ENCODE data around the gene CARD18. TPM values are rescaled to one million over a fixed set of nuclear protein-coding genes. Genes with fewer than 3 reads are reported as not detected.

CARD18 gene
- total RNA-seq, 1 experiment from 2014 or later = not detected

DNA sequence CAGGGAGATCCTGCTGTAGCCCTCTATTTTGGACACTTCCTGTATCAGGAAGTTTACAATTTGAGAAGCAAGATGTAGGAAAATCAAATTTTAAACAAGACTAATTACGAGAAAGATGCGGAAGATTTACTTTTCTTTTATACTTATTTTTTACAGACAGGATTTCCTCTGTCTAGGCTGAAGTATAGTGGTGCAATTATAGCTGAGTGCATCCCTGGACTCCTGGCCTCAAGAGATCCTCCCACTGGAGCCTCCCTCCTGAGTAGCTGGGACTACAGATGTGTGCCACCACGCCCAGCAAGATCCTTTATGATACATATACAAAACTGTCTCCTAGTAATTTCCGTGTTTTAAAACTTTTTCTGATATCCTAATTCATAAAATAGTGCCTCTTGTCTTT is 17.2 kb upstream of the CARD18 start:
- TF ChIP-seq, protein P1, sequence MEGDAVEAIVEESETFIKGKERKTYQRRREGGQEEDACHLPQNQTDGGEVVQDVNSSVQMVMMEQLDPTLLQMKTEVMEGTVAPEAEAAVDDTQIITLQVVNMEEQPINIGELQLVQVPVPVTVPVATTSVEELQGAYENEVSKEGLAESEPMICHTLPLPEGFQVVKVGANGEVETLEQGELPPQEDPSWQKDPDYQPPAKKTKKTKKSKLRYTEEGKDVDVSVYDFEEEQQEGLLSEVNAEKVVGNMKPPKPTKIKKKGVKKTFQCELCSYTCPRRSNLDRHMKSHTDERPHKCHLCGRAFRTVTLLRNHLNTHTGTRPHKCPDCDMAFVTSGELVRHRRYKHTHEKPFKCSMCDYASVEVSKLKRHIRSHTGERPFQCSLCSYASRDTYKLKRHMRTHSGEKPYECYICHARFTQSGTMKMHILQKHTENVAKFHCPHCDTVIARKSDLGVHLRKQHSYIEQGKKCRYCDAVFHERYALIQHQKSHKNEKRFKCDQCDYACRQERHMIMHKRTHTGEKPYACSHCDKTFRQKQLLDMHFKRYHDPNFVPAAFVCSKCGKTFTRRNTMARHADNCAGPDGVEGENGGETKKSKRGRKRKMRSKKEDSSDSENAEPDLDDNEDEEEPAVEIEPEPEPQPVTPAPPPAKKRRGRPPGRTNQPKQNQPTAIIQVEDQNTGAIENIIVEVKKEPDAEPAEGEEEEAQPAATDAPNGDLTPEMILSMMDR (conservative IDR thresholded peaks at IDR 0.05) = no peak
- TF ChIP-seq EZH2 (IDR thresholded peaks at IDR 0.05; ENCODE audit: low read depth) = no peak
- ChIA-PET CTCF (no interaction called here), POLR2A (ENCODE audit: unreplicated experiment) (no interaction called here)
- H3F3A ChIP-seq (ENCODE audit: insufficient read depth, low read depth) = no peaks in the 10 kb centered on the region
- no peaks in the 10 kb centered on the region for H3K27me3 ChIP-seq (ENCODE audit: insufficient read depth, low read depth)
- no peak for DNase-seq
- no peaks in the 10 kb centered on the region for H4K20me1 ChIP-seq (ENCODE audit: insufficient read depth)
- no peaks in the 10 kb centered on the region for H3K4me1 ChIP-seq (replicated peaks; ENCODE audit: insufficient read depth)
- H3K9me2 ChIP-seq (ENCODE audit: insufficient read depth) = no peaks in the 10 kb centered on the region
- H3K27ac ChIP-seq = no peak overlapping the region
- no TSS peak for BruUV-seq (replicated peaks)
- no peak overlapping the region for H3K4me2 ChIP-seq
- intact Hi-C loops (cut with micrococcal nuclease; ENCODE audit: unreplicated experiment) = no loop called here
- no peaks in the 10 kb centered on the region for H3K79me2 ChIP-seq (ENCODE audit: low read depth)
- H3K36me3 ChIP-seq (ENCODE audit: low read depth) = no peaks in the 10 kb centered on the region
- H3K9me3 ChIP-seq (ENCODE audit: insufficient read depth, low read depth) = no peaks in the 10 kb centered on the region
- no peak overlapping the region for H2AFZ ChIP-seq
- no peak overlapping the region for H3K4me3 ChIP-seq

- Histone ChIP-seq H4K20me1 (ENCODE audit: insufficient read depth) (no peaks in the 10 kb centered on the region), H3K4me1 (replicated peaks; ENCODE audit: insufficient read depth) (no peaks in the 10 kb centered on the region), H2AFZ (no peak overlapping the region), H3K4me2 (no peak overlapping the region), H3K36me3 (ENCODE audit: low read depth) (no peaks in the 10 kb centered on the region), H3K4me3 (no peak overlapping the region), H3K9me3 (ENCODE audit: insufficient read depth, low read depth) (no peaks in the 10 kb centered on the region), H3K27ac (no peak overlapping the region), H3F3A (ENCODE audit: insufficient read depth, low read depth) (no peaks in the 10 kb centered on the region), H3K9me2 (ENCODE audit: insufficient read depth) (no peaks in the 10 kb centered on the region), H3K79me2 (ENCODE audit: low read depth) (no peaks in the 10 kb centered on the region), H3K27me3 (ENCODE audit: insufficient read depth, low read depth) (no peaks in the 10 kb centered on the region)
- ChIA-PET CTCF (no interaction called here), POLR2A (ENCODE audit: unreplicated experiment) (no interaction called here)
- no peak for TF ChIP-seq EZH2 (IDR thresholded peaks at IDR 0.05; ENCODE audit: low read depth)
- TF ChIP-seq, protein P1 (conservative IDR thresholded peaks at IDR 0.05) = no peak
- intact Hi-C loops (cut with micrococcal nuclease; ENCODE audit: unreplicated experiment) = no loop called here
- no TSS peak for BruUV-seq (replicated peaks)
- no peak for DNase-seq
These were observed 16.7 kb upstream of the CARD18 start for GRCh38 chr11:105156231-105156630.

DNA sequence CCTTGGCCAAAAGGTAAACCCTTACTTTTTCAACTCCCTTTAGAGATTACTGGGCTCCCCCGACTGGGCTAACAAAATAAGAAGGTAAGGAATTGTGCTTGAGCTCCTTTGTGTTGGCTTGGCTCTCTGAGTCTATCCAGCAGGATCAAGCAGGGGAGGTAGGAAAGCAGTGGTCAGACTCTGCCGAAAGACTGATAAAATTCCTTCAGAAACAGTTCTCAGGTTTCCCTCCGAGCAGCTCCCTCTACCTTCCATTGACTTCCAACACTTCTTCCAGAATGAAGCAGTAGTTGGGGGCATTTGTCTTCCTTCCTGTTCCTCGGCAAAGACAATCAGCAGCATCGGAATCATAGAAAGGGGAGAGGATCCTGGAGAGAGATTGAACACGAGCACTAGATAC is 16.1 kb upstream of the CARD18 start:
- H3K4me2 ChIP-seq = no peak overlapping the region
- H3K4me3 ChIP-seq = no peak overlapping the region
- no peak overlapping the region for H2AFZ ChIP-seq
- no peaks in the 10 kb centered on the region for H3F3A ChIP-seq (ENCODE audit: insufficient read depth, low read depth)
- no peaks in the 10 kb centered on the region for H3K27me3 ChIP-seq (ENCODE audit: insufficient read depth, low read depth)
- no peak overlapping the region for H3K27ac ChIP-seq
- no peaks in the 10 kb centered on the region for H3K9me3 ChIP-seq (ENCODE audit: insufficient read depth, low read depth)
- H3K79me2 ChIP-seq (ENCODE audit: low read depth) = no peaks in the 10 kb centered on the region
- intact Hi-C loops (cut with micrococcal nuclease; ENCODE audit: unreplicated experiment) = no loop called here
- ChIA-PET POLR2A (ENCODE audit: unreplicated experiment) (no interaction called here), CTCF (no interaction called here)
- BruUV-seq (replicated peaks) = no TSS peak
- no peaks in the 10 kb centered on the region for H4K20me1 ChIP-seq (ENCODE audit: insufficient read depth)
- no peak for DNase-seq
- no peaks in the 10 kb centered on the region for H3K36me3 ChIP-seq (ENCODE audit: low read depth)
- TF ChIP-seq, protein P1 (conservative IDR thresholded peaks at IDR 0.05) = no peak
- no peak for TF ChIP-seq EZH2 (IDR thresholded peaks at IDR 0.05; ENCODE audit: low read depth)
- no peaks in the 10 kb centered on the region for H3K4me1 ChIP-seq (replicated peaks; ENCODE audit: insufficient read depth)
- H3K9me2 ChIP-seq (ENCODE audit: insufficient read depth) = no peaks in the 10 kb centered on the region
